GM19467 (cell line): Measurements from ENCODE around the gene TUBB1.

Source experiments
- ATAC-seq: cut with Tn5 transposase; IDR thresholded peaks from one replicate; pipeline ENCODE4 v1.9.1; 2021; ENCODE audit warnings: mild to moderate bottlenecking, moderate library complexity; ENCODE audit not compliant: unreplicated experiment

TUBB1 gene

DNA sequence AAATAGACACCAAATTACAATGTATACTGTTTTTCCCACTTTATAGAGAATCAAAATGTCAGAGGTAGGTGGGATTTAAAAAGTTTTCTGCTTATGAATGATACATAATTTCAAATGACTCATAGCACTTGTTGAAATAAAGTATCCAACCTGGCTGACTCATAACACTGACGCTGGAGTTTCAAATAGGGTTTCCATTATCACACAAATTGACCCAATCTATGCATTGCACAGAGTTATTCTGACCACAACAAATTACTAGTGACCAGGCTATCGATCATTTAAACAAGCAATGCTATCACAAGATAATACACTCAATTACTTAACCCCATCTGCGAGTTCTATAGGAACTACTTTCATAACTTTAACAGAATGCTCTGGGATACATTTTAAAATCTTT, 55.2 kb downstream of the TUBB1 start:
- ATAC-seq = no peak

DNA sequence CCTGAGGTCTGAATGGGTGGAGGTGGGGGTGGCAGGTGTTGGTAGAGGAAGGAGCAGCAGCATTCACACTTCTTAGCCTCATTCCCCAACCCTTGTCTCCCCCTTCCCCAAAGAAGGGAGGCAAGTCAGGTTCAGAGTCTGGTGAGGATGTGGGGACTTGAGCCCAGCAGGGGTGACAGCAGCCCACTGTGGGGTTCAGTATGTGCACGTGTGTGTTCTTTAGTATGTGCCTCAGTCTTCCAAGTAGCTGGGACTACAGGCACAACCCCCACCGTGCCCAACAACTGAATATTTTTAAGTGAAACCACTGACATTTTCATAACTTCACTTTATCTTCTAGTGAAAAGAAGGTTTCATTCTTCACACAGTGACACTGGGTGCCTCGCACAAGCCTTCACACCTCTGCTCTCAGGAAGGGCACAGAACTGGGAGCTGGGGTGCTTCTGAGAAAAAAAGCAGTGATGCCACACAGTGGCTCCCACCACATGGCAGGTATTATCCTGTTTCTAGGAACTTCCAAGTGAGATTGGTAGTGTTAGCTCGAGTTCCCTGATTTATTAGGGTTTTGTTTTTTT, 56.8 kb downstream of the TUBB1 start:
- no peak for ATAC-seq
